OCI-LY7 (cell line): ENCODE results near the gene ABCD2. TPM values are rescaled to one million over a fixed set of nuclear protein-coding genes. Genes with fewer than 3 reads are reported as not detected.
"Not testable (repeated sequence)": the region's sequence is repeated elsewhere in the genome, so short reads cannot be mapped to it uniquely, and the experiment has no call there.

Experiments used
- BruUV-seq: library from RNA; stranded (reverse); fragments of 400-500 nt; replicated peaks from 2 replicates; lab custom pipeline; 2021; lab: Mats Ljungman, UMichigan
- CTCF ChIA-PET: fragments of 300-600 bp; sonication (Branson Sonifier 250); formaldehyde crosslinking; loops from one replicate; lab custom pipeline; 2022; ENCODE audit warnings: antibody characterized with exemption; ENCODE audit not compliant: unreplicated experiment; lab: Charles Lee
- POLR2A ChIA-PET: fragments of 300-600 bp; sonication (Branson Sonifier 250); formaldehyde crosslinking; loops from one replicate; lab custom pipeline; 2022; ENCODE audit warnings: antibody characterized with exemption; lab: Charles Lee
- DNase-seq: peaks from one replicate; pipeline ENCODE4 v3.0.0-alpha.2; 2015; ENCODE audit warnings: low spot score
- H2AFZ ChIP-seq: fragments of 200-600 bp; sonication (generic), shearing (Covaris generic); 2 replicates; pipeline ENCODE4 v1.6.1; 2014; ENCODE audit warnings: mild to moderate bottlenecking, antibody characterized with exemption, low read length, moderate library complexity
- H3K27ac ChIP-seq: fragments of 200-600 bp; sonication (generic); 2 replicates; pipeline ENCODE4 v1.5.1; 2014; ENCODE audit warnings: mixed run types, low read depth, mild to moderate bottlenecking, moderate library complexity, low read length, inconsistent platforms; ENCODE audit not compliant: poor library complexity, severe bottlenecking
- H3K36me3 ChIP-seq: fragments of 200-600 bp; sonication (generic); 2 replicates; pipeline ENCODE4 v1.6.1; 2014; ENCODE audit warnings: mild to moderate bottlenecking, antibody characterized with exemption, low read length, moderate library complexity, mixed read lengths; ENCODE audit not compliant: insufficient read depth
- H3K4me1 ChIP-seq: fragments of 200-600 bp; sonication (generic); 2 replicates; pipeline ENCODE4 v1.5.1; 2014; ENCODE audit warnings: mild to moderate bottlenecking, low read length; ENCODE audit not compliant: insufficient read depth, poor library complexity, severe bottlenecking
- H3K4me2 ChIP-seq: fragments of 200-600 bp; sonication (generic); 2 replicates; pipeline ENCODE4 v1.6.1; 2014; ENCODE audit warnings: mild to moderate bottlenecking, low read length
- H3K4me3 ChIP-seq: fragments of 200-600 bp; sonication (generic); 2 replicates; pipeline ENCODE4 v1.5.1; 2014; ENCODE audit warnings: mild to moderate bottlenecking, low read depth, low read length; ENCODE audit not compliant: poor library complexity, severe bottlenecking
- H3K79me2 ChIP-seq: fragments of 200-600 bp; sonication (generic); 2 replicates; pipeline ENCODE4 v1.6.1; 2016; ENCODE audit warnings: low read depth, mild to moderate bottlenecking, low read length, moderate library complexity, mixed read lengths; ENCODE audit not compliant: insufficient read depth
- H3K9me2 ChIP-seq: fragments of 200-600 bp; sonication (generic); 2 replicates; pipeline ENCODE4 v1.6.1; 2016; ENCODE audit warnings: mild to moderate bottlenecking, low read length, mixed read lengths; ENCODE audit not compliant: insufficient read depth
- H3K9me3 ChIP-seq: fragments of 200-600 bp; sonication (generic); 2 replicates; pipeline ENCODE4 v1.6.1; 2014; ENCODE audit warnings: mild to moderate bottlenecking, mixed run types, low read length, mixed read lengths
- H4K20me1 ChIP-seq: fragments of 200-600 bp; sonication (generic); 2 replicates; pipeline ENCODE4 v1.6.1; 2014; ENCODE audit warnings: mild to moderate bottlenecking, antibody characterized with exemption, low read length, moderate library complexity, mixed read lengths; ENCODE audit not compliant: insufficient read depth
- EZH2phosphoT487 ChIP-seq: fragments of 200-600 bp; sonication (generic); IDR thresholded peaks from 2 replicates; pipeline ENCODE4 v1.6.1; 2018; ENCODE audit warnings: low read depth, borderline replicate concordance, mild to moderate bottlenecking, mixed run types, antibody characterized with exemption, low read length, moderate library complexity, mixed read lengths
- intact Hi-C: fragments of 100-400 bp; cut with micrococcal nuclease; formaldehyde crosslinking; loops from one replicate; pipeline ENCODE4 v1.10.0; 2022; ENCODE audit not compliant: unreplicated experiment
- total RNA-seq, 2 experiments: library from RNA; depleted of rRNA in 1 of 2; stranded (reverse); fragments of >200 nt in 1 of 2; shearing (Covaris generic) in 1 of 2; gene quantifications; 2 replicates each; pipeline ENCODE4 v1.2.3, GENCODE V29; 2014 to 2022
- TF ChIP-seq, protein P1 (sequence below): fragments of 200-600 bp; sonication (generic); conservative IDR thresholded peaks from 2 replicates; pipeline ENCODE4 v1.5.1; 2014; ENCODE audit warnings: mild to moderate bottlenecking, antibody characterized with exemption, low read length, moderate library complexity, mixed read lengths

Gene ABCD2
- total RNA-seq, 2 experiments from 2014 or later: 1.5 to 2.4 TPM

DNA sequence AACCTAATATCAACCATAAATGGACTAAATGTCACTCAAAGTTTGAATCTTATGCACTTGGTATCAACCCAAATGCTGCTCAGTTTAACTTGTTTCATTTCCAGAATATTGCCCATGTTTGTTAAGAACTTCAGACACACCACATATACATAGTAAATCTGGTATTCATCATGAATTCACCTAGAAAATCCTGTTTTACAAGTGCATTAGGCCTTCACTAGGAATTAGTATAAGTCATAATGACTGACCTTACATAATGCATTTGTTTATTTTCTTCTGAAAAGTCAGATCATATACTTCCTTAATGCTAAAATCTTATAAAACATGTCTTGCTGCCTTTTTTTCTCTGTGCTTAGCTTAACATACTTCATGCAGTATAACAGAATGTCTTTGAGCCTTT lies 66.1 kb downstream of the ABCD2 start:
- Histone ChIP-seq H3K9me2 (no peaks in the 10 kb centered on the region; the same call in 1 of the 2 replicates), H3K27ac (no peak overlapping the region), H3K79me2 (no peaks in the 10 kb centered on the region), H3K4me3 (no peak overlapping the region), H3K4me2 (no peak overlapping the region), H3K9me3 (no peaks in the 10 kb centered on the region), H2AFZ (no peak overlapping the region), H4K20me1 (no peaks in the 10 kb centered on the region), H3K36me3 (no peaks in the 10 kb centered on the region), H3K4me1 (no peaks in the 10 kb centered on the region)
- no peak for DNase-seq
- BruUV-seq: no TSS peak
- TF ChIP-seq EZH2phosphoT487: no peak
- TF ChIP-seq, protein P1, sequence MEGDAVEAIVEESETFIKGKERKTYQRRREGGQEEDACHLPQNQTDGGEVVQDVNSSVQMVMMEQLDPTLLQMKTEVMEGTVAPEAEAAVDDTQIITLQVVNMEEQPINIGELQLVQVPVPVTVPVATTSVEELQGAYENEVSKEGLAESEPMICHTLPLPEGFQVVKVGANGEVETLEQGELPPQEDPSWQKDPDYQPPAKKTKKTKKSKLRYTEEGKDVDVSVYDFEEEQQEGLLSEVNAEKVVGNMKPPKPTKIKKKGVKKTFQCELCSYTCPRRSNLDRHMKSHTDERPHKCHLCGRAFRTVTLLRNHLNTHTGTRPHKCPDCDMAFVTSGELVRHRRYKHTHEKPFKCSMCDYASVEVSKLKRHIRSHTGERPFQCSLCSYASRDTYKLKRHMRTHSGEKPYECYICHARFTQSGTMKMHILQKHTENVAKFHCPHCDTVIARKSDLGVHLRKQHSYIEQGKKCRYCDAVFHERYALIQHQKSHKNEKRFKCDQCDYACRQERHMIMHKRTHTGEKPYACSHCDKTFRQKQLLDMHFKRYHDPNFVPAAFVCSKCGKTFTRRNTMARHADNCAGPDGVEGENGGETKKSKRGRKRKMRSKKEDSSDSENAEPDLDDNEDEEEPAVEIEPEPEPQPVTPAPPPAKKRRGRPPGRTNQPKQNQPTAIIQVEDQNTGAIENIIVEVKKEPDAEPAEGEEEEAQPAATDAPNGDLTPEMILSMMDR: no peak
- ChIA-PET POLR2A (interaction anchor here (0.5 kb wide), 1 partner anchor 27 kb away, joined by 3 read pairs; no protein-coding TSS in a partner anchor), CTCF (no interaction called here)
- intact Hi-C loops: no loop called here

DNA sequence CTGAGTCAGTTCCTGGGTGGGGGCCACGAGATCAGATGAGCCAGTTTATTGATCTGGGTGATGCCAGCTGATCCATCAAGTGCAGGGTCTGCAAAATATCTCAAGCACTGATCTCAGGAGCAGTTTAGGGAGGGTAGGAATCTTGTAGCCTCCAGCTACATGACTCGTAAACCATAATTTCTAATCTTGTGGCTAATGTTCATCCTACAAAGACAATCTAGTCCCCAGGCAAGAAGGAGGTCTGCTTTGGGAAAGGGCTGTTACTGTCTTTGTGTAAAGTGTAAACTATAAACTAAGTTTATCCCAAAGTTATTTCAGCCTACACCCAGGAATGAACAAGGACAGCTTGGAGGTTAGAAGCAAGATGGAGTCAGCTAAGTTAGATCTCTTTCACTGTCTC lies 75.4 kb downstream of the ABCD2 start:
- intact Hi-C loops, H3K9me2 ChIP-seq, BruUV-seq, H3K79me2 ChIP-seq, H3K4me2 ChIP-seq, CTCF ChIA-PET, H3K27ac ChIP-seq, H4K20me1 ChIP-seq, H3K4me1 ChIP-seq, H3K36me3 ChIP-seq, H2AFZ ChIP-seq, H3K4me3 ChIP-seq, DNase-seq, H3K9me3 ChIP-seq: not testable (repeated sequence)
- POLR2A ChIA-PET: interaction anchor here (0.6 kb wide), 1 partner anchor 63 kb away, joined by 3 read pairs; no protein-coding TSS in a partner anchor

DNA sequence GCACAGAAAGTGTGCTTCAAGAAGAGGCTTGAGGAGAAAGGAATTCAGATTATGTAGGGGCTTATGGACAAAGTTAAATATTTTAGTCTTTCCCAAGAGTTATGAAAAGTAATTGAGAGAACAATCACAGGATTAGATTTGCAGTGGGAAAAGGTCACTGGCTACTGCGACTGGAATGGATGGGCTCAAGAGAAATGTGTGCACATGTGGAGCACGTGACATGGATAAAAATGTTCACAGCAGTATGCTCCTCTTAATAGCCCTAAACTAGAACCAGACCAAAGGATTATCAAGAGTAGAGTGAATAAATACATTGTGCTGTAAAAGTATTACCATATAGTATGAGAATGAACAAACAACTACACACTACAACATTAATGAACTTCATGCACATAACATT lies 78.1 kb downstream of the ABCD2 start:
- Histone ChIP-seq H3K4me3 (no peak overlapping the region), H3K79me2 (no peaks in the 10 kb centered on the region), H3K4me1 (no peaks in the 10 kb centered on the region), H4K20me1 (no peaks in the 10 kb centered on the region), H3K27ac (no peak overlapping the region), H3K9me2 (no peaks in the 10 kb centered on the region), H2AFZ (no peak overlapping the region), H3K36me3 (no peaks in the 10 kb centered on the region), H3K9me3 (no peaks in the 10 kb centered on the region), H3K4me2 (no peak overlapping the region)
- POLR2A ChIA-PET: interaction anchor here (0.7 kb wide), 1 partner anchor 10 kb away, joined by 3 read pairs; no protein-coding TSS in a partner anchor
- no TSS peak for BruUV-seq
- CTCF ChIA-PET: no interaction called here
- no peak for TF ChIP-seq EZH2phosphoT487
- TF ChIP-seq, protein P1: no peak
- no peak for DNase-seq
- intact Hi-C loops: no loop called here
